GM12801 (cell line): ENCODE results near the gene GNAT3.

Experiments used
- TF ChIP-seq, protein P1 (sequence below): IDR thresholded peaks from one replicate; pipeline ENCODE4 v1.5.1; 2011; ENCODE audit warnings: control low read depth; ENCODE audit not compliant: insufficient read length; ENCODE audit errors: extremely low read depth

Gene GNAT3

DNA sequence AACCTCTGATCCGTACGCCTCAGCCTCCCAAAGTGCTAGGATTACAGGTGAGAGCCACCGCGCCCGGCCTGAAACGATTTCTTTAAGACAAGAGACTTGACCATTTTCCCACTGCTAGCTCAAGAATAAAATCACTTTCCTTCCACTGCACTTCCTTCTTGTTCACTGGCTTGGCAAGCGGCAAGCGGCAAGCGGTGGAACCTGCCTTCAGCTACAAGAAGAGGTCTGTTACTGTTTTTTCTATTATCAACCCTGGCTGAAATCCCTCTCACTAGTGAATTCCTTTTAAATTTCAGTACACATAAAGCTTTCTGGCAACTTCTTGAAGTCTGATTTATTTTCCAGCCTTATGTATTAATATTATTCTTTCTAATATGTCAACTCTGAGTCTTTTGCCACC, 12.8 kb upstream of the GNAT3 start:
- TF ChIP-seq, protein P1, sequence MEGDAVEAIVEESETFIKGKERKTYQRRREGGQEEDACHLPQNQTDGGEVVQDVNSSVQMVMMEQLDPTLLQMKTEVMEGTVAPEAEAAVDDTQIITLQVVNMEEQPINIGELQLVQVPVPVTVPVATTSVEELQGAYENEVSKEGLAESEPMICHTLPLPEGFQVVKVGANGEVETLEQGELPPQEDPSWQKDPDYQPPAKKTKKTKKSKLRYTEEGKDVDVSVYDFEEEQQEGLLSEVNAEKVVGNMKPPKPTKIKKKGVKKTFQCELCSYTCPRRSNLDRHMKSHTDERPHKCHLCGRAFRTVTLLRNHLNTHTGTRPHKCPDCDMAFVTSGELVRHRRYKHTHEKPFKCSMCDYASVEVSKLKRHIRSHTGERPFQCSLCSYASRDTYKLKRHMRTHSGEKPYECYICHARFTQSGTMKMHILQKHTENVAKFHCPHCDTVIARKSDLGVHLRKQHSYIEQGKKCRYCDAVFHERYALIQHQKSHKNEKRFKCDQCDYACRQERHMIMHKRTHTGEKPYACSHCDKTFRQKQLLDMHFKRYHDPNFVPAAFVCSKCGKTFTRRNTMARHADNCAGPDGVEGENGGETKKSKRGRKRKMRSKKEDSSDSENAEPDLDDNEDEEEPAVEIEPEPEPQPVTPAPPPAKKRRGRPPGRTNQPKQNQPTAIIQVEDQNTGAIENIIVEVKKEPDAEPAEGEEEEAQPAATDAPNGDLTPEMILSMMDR, result no peak

DNA sequence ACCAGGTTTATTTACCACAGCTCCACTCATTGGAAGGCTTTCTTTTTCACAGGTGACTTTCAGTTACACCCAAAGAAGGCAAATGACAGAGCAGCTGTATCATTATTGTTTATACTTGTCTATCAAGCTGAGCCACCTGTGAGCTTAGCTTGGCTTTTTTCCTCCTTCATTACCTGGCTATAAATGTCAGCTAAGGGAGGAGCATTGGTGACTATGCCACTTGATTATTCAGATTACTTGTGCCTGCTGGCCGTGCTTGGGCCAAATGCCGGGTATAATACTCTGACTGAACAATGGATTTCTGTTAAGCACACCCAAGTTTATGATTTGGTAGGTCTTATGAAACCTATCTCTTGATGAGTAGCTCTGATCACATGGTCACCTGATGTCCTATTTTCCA, 9.9 kb upstream of the GNAT3 start:
- TF ChIP-seq, protein P1, result no peak

DNA sequence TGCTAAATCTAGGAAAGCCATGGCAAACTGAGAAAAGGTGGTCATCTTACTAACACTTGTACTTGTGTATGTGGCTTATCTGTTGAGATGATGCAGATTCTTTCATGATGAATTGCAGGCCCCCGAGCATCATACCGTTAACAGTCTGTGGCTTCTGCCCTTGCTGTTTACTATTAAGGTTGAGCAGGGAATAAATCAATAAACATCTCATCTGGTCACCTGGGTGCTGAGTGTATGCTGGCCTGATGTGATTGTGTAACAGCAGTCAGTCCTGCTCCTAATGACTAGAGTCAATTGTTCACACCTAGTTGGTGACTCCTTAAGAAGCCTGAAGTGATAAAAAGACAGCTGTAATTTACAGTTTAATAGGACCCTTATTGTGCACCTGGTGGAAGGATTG, 8.3 kb upstream of the GNAT3 start:
- TF ChIP-seq, protein P1, result no peak

DNA sequence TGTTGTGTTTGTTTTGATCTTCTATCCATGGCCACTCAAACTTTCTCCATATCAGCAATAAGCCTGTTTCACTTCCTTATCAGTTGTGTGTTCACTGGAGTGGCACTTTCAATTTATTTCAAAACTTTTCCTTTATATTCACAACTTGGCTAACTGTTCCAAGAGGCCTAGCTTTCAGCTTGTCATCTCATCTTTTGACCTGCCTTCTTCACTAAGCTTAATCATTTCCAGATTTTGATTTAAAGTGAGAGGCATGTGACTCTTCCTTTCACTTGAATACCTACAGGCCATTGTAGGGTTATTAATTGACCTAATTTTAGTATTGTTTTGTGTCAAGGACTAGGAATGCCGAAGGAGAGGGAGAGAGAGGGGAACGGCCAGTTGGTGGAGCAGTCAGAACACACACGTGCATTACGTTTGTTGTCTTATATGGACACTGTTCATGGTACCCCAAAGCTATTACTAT, 5.5 kb upstream of the GNAT3 start:
- TF ChIP-seq, protein P1, result no peak

DNA sequence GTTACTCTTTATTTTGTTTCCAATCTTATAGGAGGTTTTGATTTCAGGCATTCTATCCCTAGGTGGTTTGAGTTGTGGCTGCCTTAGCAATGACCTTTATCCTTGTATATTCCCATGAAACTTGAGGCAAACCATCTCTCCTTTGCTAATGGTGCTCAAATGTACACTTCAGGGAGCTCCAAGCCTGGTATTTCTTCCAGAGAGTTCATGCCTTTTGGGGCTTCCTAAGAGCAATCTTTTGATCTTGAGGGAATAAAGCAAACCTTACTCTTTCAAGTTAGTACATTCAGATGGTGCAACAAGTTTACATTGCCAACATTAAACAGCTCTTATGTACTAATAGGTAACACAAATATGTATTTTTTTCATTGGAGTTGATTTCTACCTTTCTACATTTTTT, 3.4 kb upstream of the GNAT3 start:
- TF ChIP-seq, protein P1, result no peak

DNA sequence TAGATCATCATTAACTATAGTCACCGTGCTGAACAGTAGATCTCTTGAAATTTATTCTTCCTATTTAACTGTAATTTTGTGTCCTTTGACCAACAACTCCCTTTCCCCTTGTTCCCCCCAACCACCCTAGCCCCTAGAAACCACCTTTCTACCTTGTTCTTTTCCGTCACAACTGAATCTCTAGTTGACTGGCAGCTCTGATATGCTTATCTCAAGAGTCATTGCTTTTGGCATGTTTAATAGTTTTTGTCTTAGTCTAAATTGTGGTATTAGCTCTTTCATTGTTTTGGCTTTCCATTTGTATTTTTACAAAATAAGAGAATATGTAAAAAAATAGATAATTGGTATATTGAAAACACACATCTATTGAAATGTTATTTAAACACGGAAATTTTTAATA, 1.8 kb downstream of the GNAT3 start:
- TF ChIP-seq, protein P1, result no peak

DNA sequence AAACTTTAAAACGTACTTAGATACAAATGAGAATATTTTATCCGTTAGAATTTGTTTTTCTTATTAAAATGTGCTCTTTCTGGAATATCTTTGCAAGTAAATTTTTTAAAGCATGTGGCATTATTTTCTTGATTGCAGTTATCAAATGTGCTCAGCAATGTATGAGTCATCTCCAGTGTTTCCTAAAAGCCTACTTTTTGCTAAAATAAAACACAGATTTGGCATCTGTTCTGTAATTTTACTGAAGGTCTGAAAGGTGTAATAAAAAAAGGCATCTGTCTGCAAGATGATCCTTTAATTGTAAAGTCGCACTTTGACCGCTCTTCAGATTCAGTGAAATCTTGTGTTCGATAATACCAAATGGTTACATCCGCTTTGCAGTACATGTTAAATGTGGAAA, 3.4 kb downstream of the GNAT3 start:
- TF ChIP-seq, protein P1, result no peak

DNA sequence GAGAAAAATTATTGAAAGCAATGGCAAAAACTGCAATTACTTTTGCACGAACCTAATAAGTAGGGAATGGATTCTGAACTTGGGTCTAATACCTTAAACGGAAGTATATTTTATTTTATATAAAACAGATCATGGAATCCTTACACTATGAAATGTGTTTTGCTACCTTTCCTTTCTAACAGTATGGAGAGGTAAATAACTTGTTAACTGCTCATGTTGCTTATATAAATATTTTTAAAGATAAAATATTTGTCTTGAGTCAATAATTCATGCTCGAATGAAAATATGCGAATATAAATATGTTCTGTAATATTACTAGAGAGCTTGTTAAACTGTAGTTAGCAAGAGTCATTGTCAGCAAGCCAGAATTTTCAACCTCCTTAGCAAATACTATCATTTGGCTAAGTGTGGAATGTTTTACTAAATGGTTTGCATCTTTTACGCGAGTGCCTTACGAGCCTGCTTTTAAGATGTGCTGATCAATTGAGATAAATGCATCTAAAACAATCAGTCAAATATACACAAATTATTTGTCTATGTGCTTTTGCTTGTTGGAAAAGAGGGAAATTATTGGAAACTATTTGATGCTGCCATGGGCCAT, 5.9 kb downstream of the GNAT3 start:
- TF ChIP-seq, protein P1, result no peak
